OCI-M2 (cell line): ENCODE data around the gene EPHA3.

ENCODE experiments used
- DNase-seq: peaks from one replicate; lab custom pipeline; 2025; ENCODE audit not compliant: unreplicated experiment; lab: John Stamatoyannopoulos, UW

Gene EPHA3

DNA sequence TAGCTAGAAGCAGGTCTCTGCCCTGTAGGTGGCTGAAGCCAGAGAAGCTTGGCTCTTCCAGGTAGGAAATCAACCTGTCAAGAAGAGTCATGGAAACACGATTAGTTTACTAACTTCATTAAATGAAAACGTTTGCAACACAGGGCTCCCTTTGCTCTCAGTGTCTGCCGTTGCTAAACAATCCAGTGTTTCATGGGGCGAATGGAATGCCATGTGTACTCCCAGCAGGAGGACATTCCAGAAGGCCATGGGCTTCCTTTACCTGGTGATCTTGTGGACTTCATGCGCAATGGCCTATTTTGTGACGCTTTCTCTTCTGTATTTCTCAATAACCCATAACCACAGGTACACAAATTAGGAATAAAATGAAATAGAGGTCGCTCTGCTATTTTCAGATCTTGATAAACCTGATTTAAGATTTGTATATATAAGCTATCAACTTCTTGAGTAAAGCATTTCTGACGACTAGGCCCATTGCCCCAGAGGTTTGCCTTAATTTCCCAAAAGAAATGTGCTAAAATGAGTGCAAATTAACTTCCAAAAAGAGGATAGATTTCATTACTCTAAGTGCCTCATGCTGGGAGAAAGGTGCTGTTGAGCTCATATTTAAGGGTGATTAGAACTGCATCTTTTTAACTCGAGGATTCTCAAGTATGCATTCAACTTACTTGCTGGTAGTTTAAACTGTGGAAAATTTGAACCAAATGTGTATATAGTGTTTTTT lies 171.0 kb downstream of the EPHA3 start:
- DNase-seq: no peak

DNA sequence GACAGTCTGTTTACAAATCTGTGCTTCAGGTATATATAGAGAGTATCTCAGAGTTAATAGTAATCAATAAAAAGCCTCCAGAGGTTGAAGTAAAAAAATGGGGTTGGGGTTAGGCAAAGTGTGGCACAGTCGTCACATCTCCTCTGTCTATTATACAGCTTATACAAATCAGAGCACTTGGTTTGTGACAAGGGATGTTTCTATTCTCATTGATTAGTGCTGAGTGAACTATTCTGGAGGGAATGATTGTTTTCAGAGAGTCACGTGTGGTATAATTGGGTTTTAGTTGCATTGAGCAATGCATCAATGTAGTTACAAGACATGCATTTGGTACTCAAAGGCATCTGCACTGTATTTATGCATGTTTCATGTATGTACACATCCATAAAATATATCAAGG lies 172.9 kb downstream of the EPHA3 start:
- DNase-seq: no peak

DNA sequence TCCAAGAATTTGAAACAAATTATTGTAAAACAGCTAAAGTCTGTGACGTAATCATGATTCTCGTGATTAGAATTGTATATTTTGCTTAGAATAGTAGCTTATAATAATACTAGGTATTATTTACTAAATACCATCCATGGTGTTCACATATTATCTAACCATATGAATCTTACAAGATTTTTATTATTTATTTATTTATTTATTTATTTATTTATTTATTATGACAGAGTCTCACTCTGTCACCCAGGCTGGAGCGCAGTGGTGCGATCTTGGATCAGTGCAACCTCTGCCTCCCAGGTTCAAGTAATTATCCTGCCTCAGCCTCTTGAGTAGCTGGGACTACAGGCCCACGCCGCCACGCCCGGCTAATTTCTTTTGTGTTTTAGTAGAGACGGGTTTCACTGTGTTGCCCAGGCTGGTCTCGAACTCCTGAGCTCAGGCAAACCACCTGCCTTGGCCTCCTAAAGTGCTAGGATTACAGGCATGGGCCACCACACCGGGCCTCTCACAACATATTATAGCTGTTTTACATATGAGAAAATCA lies 173.5 kb downstream of the EPHA3 start:
- no peak for DNase-seq

DNA sequence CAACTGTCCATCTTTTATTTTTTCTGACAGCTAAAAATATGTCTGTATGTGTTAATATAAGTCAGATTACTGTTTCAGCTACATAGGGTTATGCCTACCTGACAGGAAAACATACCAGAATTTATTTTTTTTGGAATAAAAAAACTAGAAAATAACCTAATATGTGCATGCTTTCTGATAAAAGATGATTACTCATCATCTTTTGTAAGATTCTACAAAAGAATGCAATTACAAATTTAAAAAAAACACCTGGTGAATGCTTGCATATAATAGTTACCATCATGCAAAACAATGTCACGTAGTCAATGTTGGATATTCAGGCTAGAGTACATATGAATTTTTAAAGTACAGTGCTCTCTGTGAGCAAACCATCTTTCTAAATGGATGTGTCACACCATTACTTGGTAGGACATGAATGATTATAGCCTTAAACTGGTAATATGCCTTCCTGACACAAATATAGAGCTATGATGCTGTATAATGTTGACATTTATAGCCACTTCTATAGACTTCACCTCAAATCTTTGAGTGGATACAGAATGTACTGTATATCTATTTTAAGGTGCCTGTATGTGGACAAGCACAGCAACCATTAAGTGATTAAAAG lies 180.6 kb downstream of the EPHA3 start:
- DNase-seq: no peak

DNA sequence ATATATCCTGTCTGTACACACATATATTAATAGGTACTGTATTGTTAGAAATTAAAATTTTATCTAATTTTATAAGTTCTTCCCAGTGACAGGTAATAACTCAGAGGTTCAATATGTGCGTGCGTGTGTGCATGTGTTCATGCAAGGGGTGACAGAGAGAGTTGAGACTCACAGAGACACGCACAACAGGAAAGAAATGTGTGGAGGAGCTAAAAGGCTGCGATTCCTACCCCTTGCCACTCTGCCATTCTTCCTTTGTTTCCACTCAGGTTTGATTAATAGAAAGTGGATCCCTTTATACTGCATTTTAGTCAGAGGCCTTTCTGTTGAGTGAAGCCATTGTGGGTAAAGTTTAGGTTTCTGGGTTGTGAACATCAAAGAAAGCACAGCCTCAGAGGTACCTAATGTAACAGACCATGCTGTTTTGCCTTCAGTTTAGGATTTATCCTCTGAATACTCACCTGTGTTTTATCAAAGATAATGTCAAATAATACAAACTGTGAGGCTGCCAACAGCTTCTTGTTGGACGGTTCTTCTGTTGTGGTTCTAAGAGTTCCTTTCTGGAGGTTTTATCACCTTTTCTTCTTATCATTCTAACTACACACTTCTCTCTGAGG lies 182.3 kb downstream of the EPHA3 start:
- DNase-seq: no peak

DNA sequence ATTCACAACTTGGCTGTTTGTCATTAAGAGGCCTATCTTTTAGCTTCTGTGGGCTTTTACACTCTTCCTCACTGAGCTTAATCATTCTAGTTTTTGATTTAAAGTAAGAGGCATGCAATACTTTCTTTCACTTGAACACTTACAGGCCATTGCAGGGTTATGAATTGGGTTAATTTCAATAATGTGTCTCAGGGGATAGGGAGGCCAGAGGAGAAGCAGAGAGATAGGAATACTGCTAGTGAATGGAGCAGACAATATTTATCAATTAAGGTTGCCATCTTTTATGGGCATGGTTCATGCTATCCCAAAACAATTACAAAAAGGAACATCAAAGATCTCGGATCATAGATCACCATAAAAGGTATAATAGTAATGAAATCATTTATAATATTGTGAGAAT lies 189.8 kb downstream of the EPHA3 start:
- DNase-seq: no peak

DNA sequence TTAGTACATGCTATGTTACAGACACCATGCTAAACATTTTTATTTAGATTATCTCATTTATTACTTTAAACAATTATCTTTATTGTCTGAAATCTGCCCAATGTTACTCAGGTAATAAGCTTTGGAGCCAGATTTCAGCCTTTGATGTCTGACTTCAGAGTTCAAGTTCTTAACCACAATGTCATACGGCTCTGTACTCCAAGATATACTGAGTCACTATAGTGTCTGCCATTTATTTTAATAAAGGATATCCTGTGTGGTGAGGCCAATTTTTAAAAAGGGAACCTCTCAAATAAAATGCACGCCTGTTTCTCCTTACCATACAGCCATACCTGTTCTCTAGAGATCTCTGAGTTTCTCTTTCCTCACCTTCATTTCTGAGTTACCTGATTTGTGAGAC lies 193.1 kb downstream of the EPHA3 start:
- no peak for DNase-seq

DNA sequence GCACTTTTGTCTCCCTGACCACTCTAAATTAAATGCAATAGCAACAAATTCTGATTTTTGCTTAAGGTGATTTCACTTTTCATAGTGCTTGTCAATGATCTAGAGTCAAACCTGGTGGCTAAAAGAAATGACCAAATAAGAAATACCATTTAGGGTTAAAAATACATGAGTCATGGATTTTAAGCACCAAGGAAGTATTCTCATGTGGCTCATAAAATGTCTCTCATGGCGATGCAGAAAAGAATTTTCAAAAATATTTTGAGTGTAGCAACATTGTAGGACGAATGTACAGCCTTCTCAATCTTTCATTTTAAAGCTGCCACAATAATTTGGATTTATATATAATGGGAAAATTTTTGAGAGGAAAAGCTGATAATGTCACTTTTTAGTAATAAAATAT lies 193.6 kb downstream of the EPHA3 start:
- DNase-seq: no peak

DNA sequence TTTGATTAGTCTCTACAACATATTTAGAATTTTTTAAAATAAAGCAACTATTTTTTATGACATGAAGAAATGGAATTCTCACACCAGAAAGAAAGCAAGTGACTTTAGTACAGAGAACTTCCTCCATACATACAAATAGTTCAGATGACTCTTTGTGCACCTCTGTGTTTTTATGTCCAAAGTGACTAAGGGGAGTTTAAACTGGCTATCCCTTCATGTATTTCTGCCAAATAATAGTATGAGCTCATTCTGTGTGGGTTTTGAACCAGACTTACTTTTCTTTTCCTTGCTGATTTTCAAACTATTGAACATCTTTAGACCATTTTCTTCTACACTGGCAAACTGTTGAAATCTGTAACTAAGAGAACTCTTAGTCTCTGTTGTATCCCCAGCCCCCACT lies 196.3 kb downstream of the EPHA3 start:
- DNase-seq: no peak

DNA sequence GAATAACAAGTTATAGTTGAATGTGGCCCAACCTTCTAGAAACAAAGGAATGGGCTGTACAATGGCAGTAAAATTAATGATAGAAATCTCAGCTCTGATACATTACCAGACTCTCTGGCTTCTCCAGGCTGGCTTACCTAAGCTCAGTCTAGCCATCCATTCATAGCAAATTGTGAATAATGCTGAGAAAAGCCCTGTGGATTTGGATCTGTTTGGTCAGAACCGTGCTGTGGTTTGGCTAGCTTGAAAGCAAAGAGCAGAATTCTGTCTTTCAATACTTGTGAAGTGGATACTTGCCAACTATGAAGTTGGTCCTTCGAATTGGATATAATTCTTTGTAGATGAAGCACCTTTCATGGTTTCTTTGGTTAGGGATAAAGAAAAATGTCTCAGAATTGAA lies 199.1 kb downstream of the EPHA3 start:
- DNase-seq: no peak

DNA sequence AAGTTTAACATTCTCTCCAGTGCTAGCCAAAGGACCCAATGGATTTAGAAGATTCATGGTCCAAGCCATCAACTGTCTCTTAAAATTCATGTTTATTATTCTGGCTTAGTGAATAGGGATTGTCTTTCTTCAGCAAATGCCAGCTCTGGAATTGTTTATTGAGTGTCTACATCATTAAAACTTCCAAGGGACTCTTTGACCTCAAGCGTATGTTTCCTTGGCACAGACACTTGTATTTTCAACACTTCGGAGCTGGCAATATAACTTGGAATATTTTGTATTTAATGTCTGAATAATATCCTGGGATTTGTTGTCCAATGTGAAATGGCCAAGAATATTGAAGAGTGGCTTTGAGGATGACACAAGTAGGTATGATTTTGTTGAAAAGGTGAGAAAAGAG lies 204.2 kb downstream of the EPHA3 start:
- DNase-seq: no peak

DNA sequence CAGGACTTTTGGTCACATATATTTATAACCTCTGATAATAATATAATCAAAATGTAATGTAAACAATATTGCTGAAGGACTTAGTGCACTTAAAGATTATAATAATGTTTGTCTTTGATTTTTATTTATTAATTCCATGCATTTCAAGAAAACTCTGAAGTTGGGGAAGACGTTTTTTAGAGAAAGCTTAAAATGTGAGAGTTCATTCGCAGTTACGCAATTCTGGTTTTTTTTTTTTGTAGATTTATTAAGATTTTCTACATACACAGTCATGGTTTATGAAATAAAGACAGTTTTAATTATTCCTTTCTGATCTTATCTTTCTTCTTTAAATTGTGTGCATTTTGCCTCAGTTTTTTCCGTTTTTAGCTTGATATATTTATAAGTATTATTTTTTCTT lies 204.7 kb downstream of the EPHA3 start:
- no peak for DNase-seq

DNA sequence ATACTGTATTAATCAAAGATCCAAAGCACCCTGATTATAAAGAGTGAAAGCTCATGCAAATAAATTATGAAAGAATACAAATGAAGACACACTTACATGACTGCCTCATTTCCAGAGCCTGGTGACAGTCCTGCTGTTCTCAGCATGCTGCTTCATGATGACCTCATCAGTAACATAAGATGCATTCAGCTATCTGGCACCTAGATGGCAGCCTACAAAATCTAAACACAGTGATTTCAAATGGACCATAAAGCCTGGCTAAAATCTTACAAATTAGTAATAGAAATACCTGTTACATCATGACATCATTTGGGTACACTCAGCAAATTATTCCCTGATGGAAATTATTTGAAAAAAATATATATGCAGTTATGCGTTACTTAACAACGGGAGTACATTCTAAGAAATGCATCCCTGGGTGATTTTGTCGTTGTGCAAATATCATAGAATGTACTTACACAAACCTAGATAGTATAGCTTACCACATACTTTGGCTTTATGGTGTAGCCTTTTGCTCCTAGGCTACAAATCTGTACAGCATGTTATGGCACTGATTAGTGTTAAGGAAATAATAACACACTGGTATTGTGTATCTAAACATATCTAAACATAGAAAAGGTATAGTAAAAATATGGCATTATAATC lies 207.2 kb downstream of the EPHA3 start:
- DNase-seq: no peak

DNA sequence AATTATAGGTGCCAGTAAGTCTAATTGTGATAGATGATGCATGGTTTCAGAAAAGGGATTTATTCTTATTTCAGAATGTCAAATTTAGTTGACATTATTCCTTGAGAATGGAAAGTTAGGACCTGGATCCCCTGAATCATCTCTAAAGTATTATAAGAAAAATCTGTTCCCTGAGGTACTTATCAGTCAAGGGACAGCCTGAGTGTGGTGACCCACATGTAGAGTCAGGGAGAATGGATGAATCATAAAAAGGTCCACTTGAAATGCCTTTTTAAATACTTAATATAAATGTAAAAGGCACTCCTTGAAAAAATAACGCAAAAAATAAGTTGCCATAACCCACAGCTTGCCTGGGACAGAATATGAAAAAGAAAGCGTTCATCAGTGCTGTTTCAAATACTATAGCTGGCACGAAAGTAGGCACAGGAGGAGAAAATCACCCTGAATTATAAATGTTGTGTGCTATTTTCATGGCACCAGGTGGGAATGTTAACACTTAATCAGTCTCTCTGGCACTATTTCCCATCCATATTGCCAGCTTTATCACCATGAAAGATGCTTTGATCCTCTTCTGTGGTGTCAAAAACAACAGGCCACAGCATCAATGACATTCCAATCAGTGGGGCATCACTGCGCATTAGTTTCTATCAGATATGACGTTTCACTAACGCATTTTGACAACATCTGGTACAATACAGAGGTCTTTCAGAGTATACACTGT lies 208.5 kb downstream of the EPHA3 start:
- DNase-seq: no peak

DNA sequence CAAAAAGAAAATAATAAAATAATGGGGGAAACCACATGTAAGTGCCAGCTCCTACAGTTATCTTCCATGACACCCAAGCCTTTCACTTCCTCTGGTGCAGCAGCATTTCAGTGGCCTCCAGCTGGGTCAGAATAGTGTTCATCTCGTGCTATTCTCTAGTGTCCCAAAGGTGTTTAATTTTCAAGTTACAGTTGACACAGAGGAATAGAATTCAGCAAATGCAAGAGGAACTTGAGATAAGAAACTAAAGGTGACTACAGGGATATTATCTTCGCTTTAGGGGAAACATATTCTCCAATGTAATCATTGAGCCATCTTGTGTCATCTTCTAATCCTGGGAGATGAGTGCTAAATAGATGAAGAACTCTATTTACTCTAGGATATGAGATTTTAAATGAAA lies 212.8 kb downstream of the EPHA3 start:
- DNase-seq: no peak

DNA sequence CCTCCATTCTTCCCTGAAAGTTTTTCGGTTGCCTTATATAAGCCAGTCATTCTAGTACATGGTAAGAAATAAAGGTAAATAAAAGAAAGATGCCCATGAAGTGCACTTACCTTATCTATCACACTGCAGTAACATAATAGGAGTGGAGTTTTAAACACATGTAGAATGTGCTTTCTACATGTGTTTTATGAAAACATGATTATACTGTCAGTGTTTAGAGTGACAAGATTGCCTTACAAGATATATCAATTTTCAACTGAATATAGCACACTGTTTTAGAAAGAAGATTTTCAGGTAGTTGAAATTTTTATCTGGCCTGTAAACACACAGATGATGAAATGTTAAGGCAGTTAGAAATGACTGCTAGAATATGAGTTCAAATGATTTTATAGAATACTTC lies 219.6 kb downstream of the EPHA3 start:
- no peak for DNase-seq

DNA sequence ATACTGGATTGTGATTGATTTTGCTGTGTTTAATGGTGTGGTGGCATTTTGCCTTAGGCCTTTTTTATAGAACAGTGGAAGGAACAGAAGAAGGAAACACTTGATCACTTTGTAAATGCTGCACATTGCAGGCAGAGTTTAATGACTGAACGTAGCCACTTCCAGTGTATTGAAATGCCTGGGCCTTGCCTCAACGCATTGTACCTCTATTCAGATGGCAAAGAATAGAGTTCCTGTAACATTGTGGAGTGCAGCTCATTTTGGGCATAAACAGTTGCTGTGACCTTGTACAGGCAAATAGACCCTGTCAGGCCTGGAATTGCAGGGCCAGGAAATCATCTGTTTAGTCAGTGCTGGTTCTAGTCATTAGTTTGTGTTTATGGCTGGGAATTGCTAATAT lies 225.0 kb downstream of the EPHA3 start:
- DNase-seq: no peak

DNA sequence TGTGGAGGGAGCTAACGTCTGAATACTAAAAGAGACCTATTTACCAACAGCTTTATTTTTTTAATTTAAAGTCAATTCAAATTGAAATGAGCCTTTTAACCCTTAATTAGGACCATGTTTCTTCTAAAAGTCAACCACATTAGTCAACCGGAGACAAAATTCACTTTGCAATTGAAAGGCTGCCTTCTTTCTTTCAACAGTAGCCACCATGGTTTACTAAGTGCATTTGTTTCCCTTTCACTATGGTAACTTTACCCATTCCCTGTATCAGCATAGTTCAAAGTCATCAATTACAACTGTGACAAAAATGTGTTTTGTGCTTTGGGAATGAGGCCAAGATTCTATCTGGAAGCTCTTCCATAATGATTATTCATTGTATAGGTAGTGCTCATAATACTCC lies 225.4 kb downstream of the EPHA3 start:
- no peak for DNase-seq

DNA sequence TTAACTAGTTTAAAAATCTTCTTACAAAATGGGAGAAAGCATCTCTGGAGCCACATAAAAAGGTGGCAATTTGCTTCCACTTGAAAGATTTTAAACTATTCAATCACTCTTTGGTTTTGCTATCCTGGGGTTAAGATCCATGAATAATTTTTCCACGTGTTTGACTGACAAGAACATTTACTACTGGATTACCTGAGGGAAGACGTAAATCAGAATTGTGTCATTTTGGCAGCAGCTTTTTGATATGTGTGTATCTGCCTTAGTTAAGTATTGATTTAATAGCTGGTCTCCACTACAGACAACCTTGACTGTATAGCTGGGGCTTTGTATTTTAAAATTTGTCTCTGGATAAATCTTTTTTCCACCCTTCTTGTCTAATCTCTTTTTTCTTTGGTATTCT lies 228.3 kb downstream of the EPHA3 start:
- DNase-seq: no peak

DNA sequence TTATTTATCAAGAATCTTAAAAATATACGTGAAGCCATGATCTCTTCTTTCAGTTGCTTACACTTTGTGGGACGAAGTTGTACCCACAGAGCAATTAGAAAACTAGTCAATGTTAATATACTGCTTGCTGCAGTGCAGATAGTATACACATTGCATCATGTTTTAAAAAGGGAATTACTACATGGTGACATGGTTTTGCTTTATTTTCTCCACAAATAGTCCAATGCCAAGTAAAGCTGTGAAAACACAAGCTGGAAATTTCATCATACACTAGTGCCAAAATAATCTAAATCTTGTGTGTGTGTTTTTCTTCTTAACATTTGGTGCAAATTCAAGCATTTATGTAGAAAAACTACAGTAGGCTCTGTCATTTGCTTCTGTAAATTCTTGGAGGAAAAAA lies 233.0 kb downstream of the EPHA3 start:
- DNase-seq: no peak

DNA sequence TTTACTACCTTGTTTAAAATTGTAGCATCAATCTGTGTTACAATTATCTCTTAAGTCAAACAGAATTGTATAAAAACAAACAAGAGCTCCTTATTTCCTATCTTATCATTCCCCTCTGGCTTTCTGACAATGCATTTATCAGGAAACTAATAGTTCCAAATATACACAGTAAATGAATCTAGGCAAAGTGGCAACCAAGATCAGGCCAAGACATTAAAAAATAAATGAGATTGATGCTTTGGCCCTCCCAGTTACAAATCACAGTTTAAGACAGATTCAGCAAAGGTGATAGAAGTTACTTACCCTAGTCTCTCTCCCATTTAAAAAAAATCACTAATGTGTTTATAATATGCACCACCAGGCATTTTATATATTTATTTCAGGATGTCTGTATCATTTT lies 236.7 kb downstream of the EPHA3 start:
- DNase-seq: no peak
